GM12801 (cell line): ENCODE data around the gene TCP11.

Experiments used
- CTCF ChIP-seq: IDR thresholded peaks from one replicate; pipeline ENCODE4 v1.5.1; 2011; ENCODE audit warnings: control low read depth; ENCODE audit not compliant: insufficient read length; ENCODE audit errors: extremely low read depth

The TCP11 gene

GRCh38 chr6:35170166-35170565 lies 29.0 kb upstream of the TCP11 start:
- no peak for TF ChIP-seq CTCF

GRCh38 chr6:35168461-35168861 lies 27.3 kb upstream of the TCP11 start:
- no peak for TF ChIP-seq CTCF

GRCh38 chr6:35167505-35167904 lies 26.4 kb upstream of the TCP11 start:
- no peak for TF ChIP-seq CTCF

DNA sequence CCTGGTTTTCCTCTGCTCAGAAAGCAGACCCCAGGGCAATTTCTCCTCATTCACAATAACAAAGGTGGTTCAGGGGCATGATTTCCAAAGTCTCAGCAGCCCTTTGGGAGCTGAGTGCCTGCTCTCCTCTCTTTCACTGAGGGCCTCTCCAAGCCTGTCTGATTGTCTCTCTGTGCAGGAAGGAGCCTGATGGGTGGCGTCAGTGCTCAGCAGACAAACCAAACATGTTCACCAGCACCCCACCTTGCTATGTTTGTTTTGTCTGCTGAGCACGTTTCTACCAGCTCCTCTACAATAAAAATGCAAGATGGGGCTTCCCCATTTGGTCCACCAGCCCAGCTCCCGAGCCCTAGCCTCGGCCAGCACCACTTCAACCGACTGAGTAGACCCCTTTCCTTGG lies 25.4 kb upstream of the TCP11 start:
- TF ChIP-seq CTCF, result no peak

GRCh38 chr6:35166116-35166515 lies 25.0 kb upstream of the TCP11 start:
- no peak for TF ChIP-seq CTCF

DNA sequence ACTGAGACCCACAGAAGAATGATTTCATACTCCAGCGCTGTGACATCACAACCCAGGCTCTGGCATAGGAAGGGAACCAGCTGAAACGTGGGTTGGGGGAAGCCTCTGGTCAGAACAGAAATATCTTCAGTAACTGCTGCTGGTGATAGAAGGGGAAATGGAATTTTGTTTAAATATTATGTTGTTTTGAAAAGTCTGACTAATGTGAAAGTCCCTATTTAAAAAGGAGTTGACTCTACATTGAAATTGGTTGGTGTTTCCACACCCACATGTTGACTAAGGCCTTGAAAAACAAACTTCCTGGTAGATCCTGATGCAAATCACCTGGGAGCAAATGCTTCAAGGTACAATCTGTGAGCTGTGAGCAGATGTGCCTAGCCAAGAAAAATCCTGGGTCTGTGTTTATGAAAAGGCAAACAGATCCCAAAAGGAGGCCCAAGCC lies 24.5 kb upstream of the TCP11 start:
- no peak for TF ChIP-seq CTCF

DNA sequence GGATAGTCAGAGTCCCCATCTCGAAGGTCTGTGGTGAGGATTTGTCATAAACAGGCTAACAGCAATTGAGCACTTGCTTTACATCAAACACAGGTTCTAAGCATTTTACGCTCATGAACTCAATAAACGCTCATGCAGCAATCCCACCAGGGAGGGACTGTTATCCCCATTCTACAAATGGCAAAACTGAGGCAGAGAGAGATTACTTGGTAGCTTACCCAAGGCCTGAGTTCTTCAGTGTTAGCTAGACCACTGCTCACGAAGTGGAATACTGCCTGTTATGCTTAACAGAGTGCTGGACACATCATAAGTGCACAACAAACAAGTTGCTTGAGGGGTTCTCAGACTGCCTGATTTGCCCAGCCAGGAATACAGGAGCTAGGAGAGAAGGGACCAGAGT lies 23.7 kb upstream of the TCP11 start:
- TF ChIP-seq CTCF, result no peak

GRCh38 chr6:35164277-35164676 lies 23.1 kb upstream of the TCP11 start:
- TF ChIP-seq CTCF, result no peak
